Keratinocyte (primary cell): ENCODE measurements around the gene INIP. TPM values are rescaled to one million over a fixed set of nuclear protein-coding genes. Genes with fewer than 3 reads are reported as not detected.
A peak's percentile ranks its signal among the peaks of the same experiment; 100 is the strongest.

Experiments
- DNase-seq: peaks from one replicate; pipeline ENCODE4 v3.0.0-alpha.2; 2011; ENCODE audit warnings: low read depth, missing footprints, low spot score
- FAIRE-seq: peaks from 2 replicates; lab custom pipeline; 2011; peaks lifted over from hg19 to GRCh38; lab: Jason Lieb, UNC
- H2AFZ ChIP-seq: 2 replicates; pipeline ENCODE4 v1.6.0; 2012; ENCODE audit warnings: low read length, control low read depth, inconsistent platforms; ENCODE audit not compliant: control insufficient read depth
- H3K27ac ChIP-seq: 2 replicates; pipeline ENCODE4 v1.5.1; 2011; ENCODE audit warnings: low read length; ENCODE audit not compliant: control insufficient read depth, insufficient read depth
- H3K27me3 ChIP-seq: 3 replicates; pipeline ENCODE4 v1.6.0; 2011; ENCODE audit warnings: low read length; ENCODE audit not compliant: control insufficient read depth, insufficient read depth; ENCODE audit errors: extremely low read depth
- H3K36me3 ChIP-seq, 2 experiments: 2 replicates in 1 of 2; 3 replicates in 1 of 2; pipeline ENCODE4 v1.5.1; 2011; ENCODE audit warnings: low read length in 2 of 2, mild to moderate bottlenecking in 1 of 2; ENCODE audit not compliant: control insufficient read depth in 2 of 2, insufficient read depth in 2 of 2; ENCODE audit errors: extremely low read depth in 1 of 2
- H3K4me1 ChIP-seq: 3 replicates; pipeline ENCODE4 v1.5.1; 2011; ENCODE audit warnings: low read length; ENCODE audit not compliant: control insufficient read depth, insufficient read depth; ENCODE audit errors: extremely low read depth
- H3K4me2 ChIP-seq: 3 replicates; pipeline ENCODE4 v1.6.0; 2011; ENCODE audit warnings: low read depth, low read length; ENCODE audit not compliant: control insufficient read depth, insufficient read depth; ENCODE audit errors: extremely low read depth
- H3K4me3 ChIP-seq, 3 experiments: fragments of 200-600 bp in 1 of 3; sonication (generic) in 1 of 3; 2 replicates in 2 of 3; 3 replicates in 1 of 3; pipeline ENCODE4 v1.5.1; 2011 to 2016; ENCODE audit warnings: low read length in 3 of 3, mild to moderate bottlenecking in 3 of 3, control low read depth in 2 of 3, inconsistent platforms in 1 of 3, low read depth in 1 of 3, mixed read lengths in 1 of 3, mixed run types in 1 of 3, moderate library complexity in 1 of 3; ENCODE audit not compliant: control insufficient read depth in 2 of 3, insufficient read depth in 2 of 3; ENCODE audit errors: extremely low read depth in 1 of 3
- H3K79me2 ChIP-seq: 2 replicates; pipeline ENCODE4 v1.6.0; 2012; ENCODE audit warnings: low read length; ENCODE audit not compliant: control insufficient read depth, insufficient read depth
- H3K9ac ChIP-seq: 3 replicates; pipeline ENCODE4 v1.6.0; 2011; ENCODE audit warnings: low read length; ENCODE audit not compliant: control insufficient read depth, insufficient read depth; ENCODE audit errors: extremely low read depth
- H3K9me1 ChIP-seq: 3 replicates; pipeline ENCODE4 v1.6.0; 2011; ENCODE audit warnings: low read length; ENCODE audit not compliant: control insufficient read depth, insufficient read depth; ENCODE audit errors: extremely low read depth
- H3K9me3 ChIP-seq: 2 replicates; pipeline ENCODE4 v1.5.1; 2012; ENCODE audit warnings: low read depth, low read length; ENCODE audit not compliant: control insufficient read depth
- H4K20me1 ChIP-seq: 3 replicates; pipeline ENCODE4 v1.6.0; 2011; ENCODE audit warnings: low read length; ENCODE audit not compliant: control insufficient read depth, insufficient read depth; ENCODE audit errors: extremely low read depth
- EZH2 ChIP-seq: IDR thresholded peaks from one replicate; pipeline ENCODE4 v1.6.1; 2012; ENCODE audit warnings: inconsistent platforms, mild to moderate bottlenecking, low read length, moderate library complexity
- dilution Hi-C: fragments of 300-500 bp; cut with MboI; formaldehyde crosslinking; loops from one replicate; pipeline ENCODE4 v1.7.0; 2020; ENCODE audit warnings: low sequenced_read_pairs; ENCODE audit not compliant: extremely low pct_ligation_motif_present
- polyA plus RNA-seq, 5 experiments: library from polyadenylated mRNA; depleted of rRNA in 3 of 5; stranded (reverse) in 3 of 5; stranded (forward) in 1 of 5; unstranded in 1 of 5; fragments of >200 nt; gene quantifications; 1 replicate in 1 of 5; 2 replicates in 3 of 5; 3 replicates in 1 of 5; pipeline versions ENCODE4 v1.2.1 to v1.2.3, GENCODE V29; 2011 to 2012; ENCODE audit warnings: missing spikeins in 2 of 5, low read depth in 1 of 5, low replicate concordance in 1 of 5
- TF ChIP-seq, protein P1 (sequence below), 3 experiments: IDR thresholded peaks in 1 of 3; conservative IDR thresholded peaks in 1 of 3; optimal IDR thresholded peaks in 1 of 3; 2 replicates in 2 of 3; 3 replicates in 1 of 3; pipeline versions ENCODE3 to v1.5.1; 2011; ENCODE audit warnings: low read length in 3 of 3, mild to moderate bottlenecking in 3 of 3, moderate library complexity in 2 of 3, control low read depth in 1 of 3, inconsistent platforms in 1 of 3; ENCODE audit not compliant: insufficient read depth in 2 of 3; ENCODE audit errors: extremely low read depth in 1 of 3

Gene INIP
- polyA plus RNA-seq, 1 donor (not counting 4 experiments of a cell fraction or from before 2014, with no cell fraction given): 22.0 TPM

GRCh38 chr9:112750016-112750763, 32.3 kb upstream of the INIP start, which contains the start of gene SNX30:
Gene SNX30, plus strand, starts transcription at chr9:112750760. Its CDS starts 242 bp downstream, at chr9:112751002.
- H2AFZ ChIP-seq: peak within 1 kb of the TSS; percentile 93

DNA sequence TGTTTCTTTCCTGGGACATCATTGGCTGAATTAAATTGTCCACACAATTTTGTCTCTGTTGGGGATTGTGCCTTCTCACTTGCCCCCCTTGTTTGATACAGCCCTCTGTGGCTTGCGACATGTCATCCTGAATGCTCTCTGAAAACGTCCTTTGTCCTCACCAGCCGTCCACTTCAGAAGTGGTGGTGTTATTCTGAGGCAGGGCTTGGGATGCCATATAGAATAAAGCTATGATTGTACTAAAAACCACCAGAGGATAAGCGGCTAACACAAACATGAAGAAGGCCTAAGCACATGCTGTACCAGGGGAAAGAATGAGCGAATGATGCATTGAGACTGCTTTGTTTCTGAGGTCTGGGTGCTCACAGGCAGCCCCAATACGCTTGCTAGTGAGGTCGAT, 29.2 kb upstream of the INIP start:
- Histone ChIP-seq H4K20me1 (no peaks in the 10 kb centered on the region), H3K9ac (no peak overlapping the region), H3K4me1 (peaks cover 14% of the 10 kb centered on the region), H3K79me2 (peaks cover 2% of the 10 kb centered on the region), H3K4me3 (no peak overlapping the region), H3K27me3 (no peaks in the 10 kb centered on the region), H3K27ac (no peak overlapping the region), H2AFZ (no peak overlapping the region), H3K9me3 (no peaks in the 10 kb centered on the region), H3K4me2 (no peak overlapping the region), H3K9me1 (no peaks in the 10 kb centered on the region), H3K36me3 (no peaks in the 10 kb centered on the region)
- dilution Hi-C loops: no loop called here
- no peak for TF ChIP-seq EZH2
- TF ChIP-seq, protein P1, sequence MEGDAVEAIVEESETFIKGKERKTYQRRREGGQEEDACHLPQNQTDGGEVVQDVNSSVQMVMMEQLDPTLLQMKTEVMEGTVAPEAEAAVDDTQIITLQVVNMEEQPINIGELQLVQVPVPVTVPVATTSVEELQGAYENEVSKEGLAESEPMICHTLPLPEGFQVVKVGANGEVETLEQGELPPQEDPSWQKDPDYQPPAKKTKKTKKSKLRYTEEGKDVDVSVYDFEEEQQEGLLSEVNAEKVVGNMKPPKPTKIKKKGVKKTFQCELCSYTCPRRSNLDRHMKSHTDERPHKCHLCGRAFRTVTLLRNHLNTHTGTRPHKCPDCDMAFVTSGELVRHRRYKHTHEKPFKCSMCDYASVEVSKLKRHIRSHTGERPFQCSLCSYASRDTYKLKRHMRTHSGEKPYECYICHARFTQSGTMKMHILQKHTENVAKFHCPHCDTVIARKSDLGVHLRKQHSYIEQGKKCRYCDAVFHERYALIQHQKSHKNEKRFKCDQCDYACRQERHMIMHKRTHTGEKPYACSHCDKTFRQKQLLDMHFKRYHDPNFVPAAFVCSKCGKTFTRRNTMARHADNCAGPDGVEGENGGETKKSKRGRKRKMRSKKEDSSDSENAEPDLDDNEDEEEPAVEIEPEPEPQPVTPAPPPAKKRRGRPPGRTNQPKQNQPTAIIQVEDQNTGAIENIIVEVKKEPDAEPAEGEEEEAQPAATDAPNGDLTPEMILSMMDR (optimal IDR thresholded peaks at IDR 0.05 in 1 of 3, IDR thresholded peaks at IDR 0.05 in 1 of 3, conservative IDR thresholded peaks at IDR 0.05 in 1 of 3; ENCODE audit: extremely low read depth in 1 of 3, insufficient read depth in 2 of 3, low read length in 3 of 3): no peak
- no peak for FAIRE-seq
- DNase-seq: no peak

More at GRCh38 chr9:112750016-112750763, 32.3 kb upstream of the INIP start, which contains the start of gene SNX30:
- Histone ChIP-seq H3K4me1 (peaks cover 42% of the 10 kb centered on the region), H3K9me3 (no peaks in the 10 kb centered on the region), H3K4me3 (peak within 1 kb of the TSS; percentile 76 to 92 (median 79)), H3K79me2 (peaks cover 12% of the 10 kb centered on the region), H3K27me3 (no peaks in the 10 kb centered on the region), H3K36me3 (no peaks in the 10 kb centered on the region), H3K9me1 (no peaks in the 10 kb centered on the region), H3K4me2 (peak within 1 kb of the TSS; percentile 86), H3K9ac (peak within 1 kb of the TSS; percentile 78), H3K27ac (peak within 1 kb of the TSS; percentile 58), H4K20me1 (no peaks in the 10 kb centered on the region)
- FAIRE-seq: no peak
- DNase-seq: no peak
- dilution Hi-C loops: no loop called here
- TF ChIP-seq EZH2: no peak
- TF ChIP-seq, protein P1 (optimal IDR thresholded peaks at IDR 0.05 in 1 of 3, IDR thresholded peaks at IDR 0.05 in 1 of 3, conservative IDR thresholded peaks at IDR 0.05 in 1 of 3; ENCODE audit: extremely low read depth in 1 of 3, insufficient read depth in 2 of 3, low read length in 3 of 3): peak in 1 of 3 experiments; percentile 27
